Neural progenitor cell (in vitro differentiated cells): ENCODE data around the gene OR5A2. TPM values are rescaled to one million over a fixed set of nuclear protein-coding genes. Genes with fewer than 3 reads are reported as not detected.

Experiments
- DNase-seq: peaks from one replicate; pipeline ENCODE4 v3.0.0-alpha.2; 2016; ENCODE audit warnings: low spot score
- H2AFZ ChIP-seq: fragments of 200-600 bp; sonication (generic); replicated peaks from 2 replicates; pipeline ENCODE4 v1.6.1; 2016; ENCODE audit warnings: antibody characterized with exemption
- H3F3A ChIP-seq: fragments of 200-600 bp; sonication (generic); 2 replicates; pipeline ENCODE4 v1.6.1; 2016; ENCODE audit warnings: antibody characterized with exemption, low read depth
- H3K27ac ChIP-seq: fragments of 200-600 bp; sonication (generic); 2 replicates; pipeline ENCODE4 v1.5.1; 2016; ENCODE audit warnings: mild to moderate bottlenecking
- H3K27me3 ChIP-seq: fragments of 200-600 bp; sonication (generic); 2 replicates; pipeline ENCODE4 v1.6.1; 2016; ENCODE audit warnings: mild to moderate bottlenecking, moderate library complexity
- H3K36me3 ChIP-seq: fragments of 200-600 bp; sonication (generic); 2 replicates; pipeline ENCODE4 v1.5.1; 2016
- H3K4me1 ChIP-seq: fragments of 200-600 bp; sonication (generic); 2 replicates; pipeline ENCODE4 v1.6.1; 2016; ENCODE audit warnings: mixed run types
- H3K4me2 ChIP-seq: fragments of 200-600 bp; sonication (generic); 2 replicates; pipeline ENCODE4 v1.6.1; 2016
- H3K4me3 ChIP-seq: fragments of 200-600 bp; sonication (generic); 2 replicates; pipeline ENCODE4 v1.5.1; 2016
- H3K79me2 ChIP-seq: fragments of 200-600 bp; sonication (generic); 2 replicates; pipeline ENCODE4 v1.6.1; 2016; ENCODE audit warnings: low read depth
- H3K9ac ChIP-seq: fragments of 200-600 bp; sonication (generic); 2 replicates; pipeline ENCODE4 v1.6.1; 2016
- H3K9me3 ChIP-seq: fragments of 200-600 bp; sonication (generic); 2 replicates; pipeline ENCODE4 v1.5.1; 2016; ENCODE audit warnings: low read depth
- H4K20me1 ChIP-seq: fragments of 200-600 bp; sonication (generic); 2 replicates; pipeline ENCODE4 v1.6.1; 2016; ENCODE audit warnings: low read depth
- H3K27ac Mint-ChIP-seq: 3 replicates; pipeline ENCODE4 v1.8.0; 2021; ENCODE audit warnings: mixed read lengths
- H3K27me3 Mint-ChIP-seq: 2 replicates; pipeline ENCODE4 v1.8.0; 2022; ENCODE audit warnings: low read depth, mild to moderate bottlenecking, inconsistent platforms, moderate library complexity, mixed read lengths; ENCODE audit not compliant: insufficient read depth
- H3K36me3 Mint-ChIP-seq: 3 replicates; pipeline ENCODE4 v1.8.0; 2021; ENCODE audit warnings: mixed read lengths
- H3K4me1 Mint-ChIP-seq: 3 replicates; pipeline ENCODE4 v1.8.0; 2021; ENCODE audit warnings: mixed read lengths
- H3K4me3 Mint-ChIP-seq: 3 replicates; pipeline ENCODE4 v1.8.0; 2021; ENCODE audit warnings: mild to moderate bottlenecking, moderate library complexity, mixed read lengths
- H3K9me3 Mint-ChIP-seq: 3 replicates; pipeline ENCODE4 v1.8.0; 2020; ENCODE audit warnings: mixed read lengths
- CTCF ChIP-seq: fragments of 200-600 bp; sonication (generic); IDR thresholded peaks from 2 replicates; pipeline ENCODE4 v1.5.1; 2017; ENCODE audit warnings: antibody characterized with exemption, mild to moderate bottlenecking
- EZH2 ChIP-seq: fragments of 200-600 bp; sonication (generic); IDR thresholded peaks from 2 replicates; pipeline ENCODE4 v1.6.1; 2017; ENCODE audit warnings: antibody characterized with exemption, mild to moderate bottlenecking, moderate library complexity
- EZH2phosphoT487 ChIP-seq: fragments of 200-600 bp; sonication (generic); IDR thresholded peaks from 2 replicates; pipeline ENCODE4 v1.6.1; 2017; ENCODE audit warnings: antibody characterized with exemption
- total RNA-seq: library from RNA; depleted of rRNA; stranded (reverse); fragments of >200 nt; gene quantifications from 2 replicates; pipeline ENCODE4 v1.2.3, GENCODE V29; 2015; ENCODE audit warnings: low replicate concordance

The OR5A2 gene
- total RNA-seq, 1 donor from 2014 or later: not detected

GRCh38 chr11:59418156-59418555, 8.1 kb downstream of the OR5A2 start:
- Histone ChIP-seq H3F3A (no peaks in the 10 kb centered on the region), H3K4me1 (no peaks in the 10 kb centered on the region), H3K36me3 (no peaks in the 10 kb centered on the region), H4K20me1 (no peaks in the 10 kb centered on the region), H3K4me3 (no peak overlapping the region), H3K27ac (no peak overlapping the region), H3K27me3 (no peaks in the 10 kb centered on the region), H3K79me2 (no peaks in the 10 kb centered on the region), H3K9me3 (no peaks in the 10 kb centered on the region), H3K4me2 (no peak overlapping the region), H2AFZ (no peak overlapping the region), H3K9ac (no peak overlapping the region)
- H3K4me3 Mint-ChIP-seq: no peak overlapping the region
- H3K9me3 Mint-ChIP-seq: peaks cover 2% of the 10 kb centered on the region
- no peak for TF ChIP-seq CTCF
- no peak for TF ChIP-seq EZH2phosphoT487
- no peak for TF ChIP-seq EZH2
- H3K4me1 Mint-ChIP-seq: no peaks in the 10 kb centered on the region
- no peak for DNase-seq
- H3K27ac Mint-ChIP-seq: no peak overlapping the region
- H3K36me3 Mint-ChIP-seq: no peaks in the 10 kb centered on the region
- no peaks in the 10 kb centered on the region for H3K27me3 Mint-ChIP-seq

- Histone ChIP-seq H3K36me3 (no peaks in the 10 kb centered on the region), H3K9me3 (no peaks in the 10 kb centered on the region), H3K27me3 (no peaks in the 10 kb centered on the region), H2AFZ (no peak overlapping the region), H3K9ac (no peak overlapping the region), H4K20me1 (no peaks in the 10 kb centered on the region), H3K4me1 (no peaks in the 10 kb centered on the region), H3K4me3 (no peak overlapping the region), H3K4me2 (no peak overlapping the region), H3K27ac (no peak overlapping the region), H3K79me2 (no peaks in the 10 kb centered on the region), H3F3A (no peaks in the 10 kb centered on the region)
- TF ChIP-seq EZH2phosphoT487: no peak
- Mint-ChIP-seq H3K4me3 (no peak overlapping the region), H3K4me1 (no peaks in the 10 kb centered on the region), H3K27ac (no peak overlapping the region), H3K36me3 (no peaks in the 10 kb centered on the region), H3K27me3 (no peaks in the 10 kb centered on the region), H3K9me3 (peaks cover 2% of the 10 kb centered on the region)
- no peak for DNase-seq
Measured at GRCh38 chr11:59417023-59417422, 9.2 kb downstream of the OR5A2 start.

GRCh38 chr11:59416613-59417012, 9.6 kb downstream of the OR5A2 start:
- Histone ChIP-seq H3K27ac (no peak overlapping the region), H3K9ac (no peak overlapping the region), H3F3A (no peaks in the 10 kb centered on the region), H3K4me1 (no peaks in the 10 kb centered on the region), H3K27me3 (no peaks in the 10 kb centered on the region), H3K79me2 (no peaks in the 10 kb centered on the region), H4K20me1 (no peaks in the 10 kb centered on the region), H3K9me3 (no peaks in the 10 kb centered on the region), H3K36me3 (no peaks in the 10 kb centered on the region), H3K4me2 (no peak overlapping the region), H3K4me3 (no peak overlapping the region), H2AFZ (no peak overlapping the region)
- no peaks in the 10 kb centered on the region for H3K36me3 Mint-ChIP-seq
- H3K4me1 Mint-ChIP-seq: no peaks in the 10 kb centered on the region
- peaks cover 2% of the 10 kb centered on the region for H3K9me3 Mint-ChIP-seq
- H3K27ac Mint-ChIP-seq: no peak overlapping the region
- no peak for TF ChIP-seq EZH2phosphoT487
- TF ChIP-seq EZH2: no peak
- no peak for TF ChIP-seq CTCF
- no peak overlapping the region for H3K4me3 Mint-ChIP-seq
- no peak for DNase-seq
- H3K27me3 Mint-ChIP-seq: no peaks in the 10 kb centered on the region

- no peaks in the 10 kb centered on the region for H3F3A ChIP-seq
- Mint-ChIP-seq H3K27ac (no peak overlapping the region), H3K9me3 (peaks cover 2% of the 10 kb centered on the region), H3K4me3 (no peak overlapping the region), H3K27me3 (no peaks in the 10 kb centered on the region), H3K4me1 (no peaks in the 10 kb centered on the region), H3K36me3 (no peaks in the 10 kb centered on the region)
- no peaks in the 10 kb centered on the region for H3K36me3 ChIP-seq
- no peaks in the 10 kb centered on the region for H3K4me1 ChIP-seq
- TF ChIP-seq CTCF (no peak), EZH2 (no peak), EZH2phosphoT487 (no peak)
- DNase-seq: no peak
- H2AFZ ChIP-seq: no peak overlapping the region
- H3K27ac ChIP-seq: no peak overlapping the region
- no peak overlapping the region for H3K4me3 ChIP-seq
- no peaks in the 10 kb centered on the region for H3K27me3 ChIP-seq
- no peak overlapping the region for H3K9ac ChIP-seq
- H3K9me3 ChIP-seq: no peaks in the 10 kb centered on the region
- H3K4me2 ChIP-seq: no peak overlapping the region
- H4K20me1 ChIP-seq: no peaks in the 10 kb centered on the region
- no peaks in the 10 kb centered on the region for H3K79me2 ChIP-seq
Measured at GRCh38 chr11:59415111-59415510, 11.1 kb downstream of the OR5A2 start.
